SK-N-SH (cell line): ENCODE data around the gene DCP1B. TPM values are rescaled to one million over a fixed set of nuclear protein-coding genes. Genes with fewer than 3 reads are reported as not detected.

ENCODE experiments used
- CTCF ChIA-PET: fragments of 300-600, 350-600 bp; formaldehyde crosslinking; extraction: SDS; loops from one replicate; lab custom pipeline; 2021; lab: Yijun Ruan, JAX
- POLR2A ChIA-PET: fragments of 350-600 bp; sonication (Branson Sonifier 250); formaldehyde crosslinking; extraction: SDS; loops from one replicate; lab custom pipeline; 2020; ENCODE audit warnings: antibody characterized with exemption, inconsistent platforms; lab: Yijun Ruan, JAX
- DNase-seq: peaks from one replicate; pipeline ENCODE4 v3.0.0; 2012
- H2AFZ ChIP-seq: fragments of 200-600 bp; sonication (generic); 2 replicates; pipeline ENCODE4 v1.8.1; 2016; ENCODE audit warnings: antibody characterized with exemption, mild to moderate bottlenecking, low read depth
- H3F3A ChIP-seq: fragments of 200-600 bp; sonication (generic); replicated peaks from 2 replicates; pipeline ENCODE3; 2016; ENCODE audit warnings: antibody characterized with exemption, mild to moderate bottlenecking; ENCODE audit not compliant: insufficient read depth
- H3K27ac ChIP-seq, 2 experiments: fragments of 200-500 bp in 1 of 2; fragments of 200-600 bp in 1 of 2; sonication (Bioruptor generic) in 1 of 2; sonication (generic), shearing (Covaris generic) in 1 of 2; 2 replicates each; pipeline versions ENCODE4 v1.5.1 to v1.6.1; 2014 to 2016; ENCODE audit warnings: low read depth in 2 of 2, inconsistent platforms in 1 of 2, low read length in 1 of 2, mild to moderate bottlenecking in 1 of 2, mixed read lengths in 1 of 2
- H3K27me3 ChIP-seq: fragments of 200-600 bp; sonication (generic), shearing (Covaris generic); 2 replicates; pipeline ENCODE4 v1.6.1; 2016; ENCODE audit warnings: mixed run types; ENCODE audit not compliant: insufficient read depth
- H3K36me3 ChIP-seq, 2 experiments: fragments of 200-500 bp in 1 of 2; fragments of 200-600 bp in 1 of 2; sonication (Bioruptor generic) in 1 of 2; sonication (generic) in 1 of 2; replicated peaks in 1 of 2; 2 replicates each; pipeline versions ENCODE3 to v1.5.1; 2014 to 2016; ENCODE audit warnings: low read length in 1 of 2, mild to moderate bottlenecking in 1 of 2; ENCODE audit not compliant: insufficient read depth in 2 of 2, control insufficient read depth in 1 of 2
- H3K4me1 ChIP-seq, 2 experiments: fragments of 200-500 bp in 1 of 2; fragments of 200-600 bp in 1 of 2; sonication (Bioruptor generic) in 1 of 2; sonication (generic), shearing (Covaris generic) in 1 of 2; 2 replicates each; pipeline versions ENCODE4 v1.5.1 to v1.6.1; 2014 to 2016; ENCODE audit warnings: low read depth in 1 of 2, low read length in 1 of 2, mixed run types in 1 of 2; ENCODE audit not compliant: insufficient read depth in 2 of 2, control insufficient read depth in 1 of 2
- H3K4me2 ChIP-seq: fragments of 200-600 bp; sonication (generic), shearing (Covaris generic); 2 replicates; pipeline ENCODE4 v1.6.1; 2017; ENCODE audit warnings: mixed run types
- H3K4me3 ChIP-seq, 2 experiments: fragments of 200-500 bp in 1 of 2; fragments of 200-600 bp in 1 of 2; sonication (Bioruptor generic) in 1 of 2; sonication (generic), shearing (Covaris generic) in 1 of 2; 2 replicates each; pipeline versions ENCODE4 v1.5.1 to v1.8.1; 2014 to 2016; ENCODE audit warnings: low read depth in 2 of 2, inconsistent platforms in 1 of 2, low read length in 1 of 2, mild to moderate bottlenecking in 1 of 2, mixed read lengths in 1 of 2, moderate library complexity in 1 of 2
- H3K79me2 ChIP-seq: fragments of 200-600 bp; sonication (generic); 2 replicates; pipeline ENCODE4 v1.8.1; 2017; ENCODE audit warnings: mild to moderate bottlenecking; ENCODE audit not compliant: insufficient read depth
- H3K9ac ChIP-seq: fragments of 200-600 bp; sonication (generic); 2 replicates; pipeline ENCODE4 v1.6.1; 2017; ENCODE audit warnings: mixed run types
- H3K9me2 ChIP-seq: fragments of 200-600 bp; sonication (generic); 2 replicates; pipeline ENCODE4 v1.6.1; 2017; ENCODE audit warnings: mixed run types
- H3K9me3 ChIP-seq: fragments of 200-600 bp; sonication (generic); 2 replicates; pipeline ENCODE4 v1.6.1; 2017; ENCODE audit warnings: mixed run types, mild to moderate bottlenecking, moderate library complexity
- H4K20me1 ChIP-seq: fragments of 200-600 bp; sonication (generic); 2 replicates; pipeline ENCODE4 v1.6.1; 2017; ENCODE audit warnings: mild to moderate bottlenecking, mixed run types; ENCODE audit not compliant: insufficient read depth
- CHD2 ChIP-seq: fragments of 150-350 bp; IDR thresholded peaks from 2 replicates; pipeline ENCODE4 v1.6.1; 2018; ENCODE audit warnings: low read length; ENCODE audit not compliant: partially characterized antibody
- EP300 ChIP-seq, 2 experiments: IDR thresholded peaks; 2 replicates each; pipeline versions ENCODE4 v1.4.0 to v1.6.1; 2012; ENCODE audit warnings: borderline replicate concordance in 1 of 2, low read depth in 1 of 2, low read length in 1 of 2
- EZH2phosphoT487 ChIP-seq: fragments of 200-600 bp; sonication (generic); IDR thresholded peaks from 2 replicates; pipeline ENCODE4 v1.6.1; 2017; ENCODE audit warnings: low read depth, mixed run types, mild to moderate bottlenecking, antibody characterized with exemption, moderate library complexity, borderline replicate concordance
- FOXJ3 ChIP-seq: sonication (generic); formaldehyde crosslinking; IDR thresholded peaks from 2 replicates; pipeline ENCODE4 v1.5.1; 2020; ENCODE audit warnings: mild to moderate bottlenecking, missing genetic modification reagents
- NFIC ChIP-seq: IDR thresholded peaks from 2 replicates; pipeline ENCODE4 v1.4.0; 2012; ENCODE audit warnings: borderline replicate concordance
- SMC3 ChIP-seq: IDR thresholded peaks from 2 replicates; pipeline ENCODE4 v1.6.1; 2012; ENCODE audit warnings: low read depth, low read length, improper control_type of control experiment
- TAF1 ChIP-seq: IDR thresholded peaks from 2 replicates; pipeline ENCODE4 v1.6.1; 2012; ENCODE audit warnings: low read depth, mild to moderate bottlenecking, low read length, moderate library complexity, borderline replicate concordance
- YY1 ChIP-seq: IDR thresholded peaks from 2 replicates; pipeline ENCODE4 v1.4.0; 2012; ENCODE audit warnings: low read depth, mild to moderate bottlenecking
- WGBS: methylation state at CpG from one replicate; pipeline ENCODE4 v1.1.6; 2017; ENCODE audit warnings: low lambda C conversion rate; 5-methylcytosine and 5-hydroxymethylcytosine counted together
- polyA plus RNA-seq, 3 experiments: library from polyadenylated mRNA; depleted of rRNA; stranded (reverse); fragments of >200 nt; gene quantifications; 2 replicates each; pipeline ENCODE4 v1.2.3, GENCODE V29; 2012
- TF ChIP-seq, protein P1 (sequence below): IDR thresholded peaks from 2 replicates; pipeline ENCODE4 v1.4.0; 2012; ENCODE audit warnings: low read depth, borderline replicate concordance
- TF ChIP-seq, protein P2 (sequence below): fragments of 200-600 bp; sonication (generic); IDR thresholded peaks from 2 replicates; pipeline ENCODE4 v1.6.1; 2017; ENCODE audit warnings: antibody characterized with exemption, mild to moderate bottlenecking, moderate library complexity
- TF ChIP-seq, protein P3 (sequence below): fragments of 150-350 bp; IDR thresholded peaks from 2 replicates; pipeline ENCODE4 v1.6.1; 2017; ENCODE audit warnings: antibody characterized with exemption, low read length, low read depth, borderline replicate concordance

Gene DCP1B
- polyA plus RNA-seq, 1 of the 3 experiments (the other 2 are of a cell fraction) = 18.8 TPM

DNA sequence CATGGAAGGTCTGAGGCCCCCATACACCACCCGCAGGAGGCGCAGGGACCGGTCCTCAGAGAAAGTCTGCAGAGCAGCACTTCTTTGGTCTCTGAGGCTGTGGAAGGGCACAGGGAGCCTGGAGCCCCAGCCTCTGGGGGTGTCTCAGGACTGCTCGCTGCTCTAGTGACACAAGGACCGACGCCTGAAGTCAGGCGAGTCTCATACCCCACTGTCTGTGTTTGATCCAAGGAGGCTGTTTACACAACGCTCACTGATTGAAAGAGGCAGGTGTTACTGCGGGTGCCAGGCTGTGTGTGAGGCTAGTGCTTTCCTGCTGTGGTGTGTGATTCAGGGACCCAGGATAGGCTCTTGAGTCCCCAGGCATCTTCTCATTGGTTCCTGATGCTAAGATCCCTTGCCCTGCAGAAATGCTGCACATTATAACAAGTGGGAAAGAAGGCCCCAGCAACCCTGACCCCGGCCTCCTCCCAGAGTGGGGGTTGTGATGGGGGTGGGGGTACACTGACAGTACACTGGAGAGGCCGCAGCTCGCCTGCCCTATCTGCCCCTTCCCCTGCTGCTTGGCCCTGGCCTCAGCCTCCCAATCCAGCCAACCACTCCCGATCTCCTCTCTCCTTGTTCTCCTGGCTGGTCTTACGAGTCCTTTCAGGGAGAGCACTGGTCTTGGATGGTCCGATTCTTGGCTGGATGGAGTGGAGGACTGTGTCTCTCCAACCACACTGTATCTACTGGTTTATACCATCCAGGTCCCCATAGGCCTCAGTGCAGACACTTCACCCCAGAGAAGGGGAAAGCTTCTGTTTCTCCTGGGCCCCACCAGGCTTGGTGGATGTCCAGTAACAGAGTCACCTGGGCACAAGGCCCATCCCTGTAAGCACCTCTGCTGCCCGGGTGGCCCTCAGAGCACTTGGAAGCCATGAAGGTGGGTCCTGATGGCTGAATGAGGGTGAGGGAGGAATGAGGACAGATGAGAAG is 92.4 kb downstream of the DCP1B start:
- no peaks in the 10 kb centered on the region for H3K27me3 ChIP-seq
- H3F3A ChIP-seq = no peaks in the 10 kb centered on the region
- no peak for TF ChIP-seq EP300 (IDR thresholded peaks at IDR 0.05; ENCODE audit: borderline replicate concordance in 1 of 2, low read depth in 1 of 2, low read length in 1 of 2)
- TF ChIP-seq EZH2phosphoT487 = no peak
- TF ChIP-seq YY1 = no peak
- TF ChIP-seq TAF1 = no peak
- TF ChIP-seq, protein P1, sequence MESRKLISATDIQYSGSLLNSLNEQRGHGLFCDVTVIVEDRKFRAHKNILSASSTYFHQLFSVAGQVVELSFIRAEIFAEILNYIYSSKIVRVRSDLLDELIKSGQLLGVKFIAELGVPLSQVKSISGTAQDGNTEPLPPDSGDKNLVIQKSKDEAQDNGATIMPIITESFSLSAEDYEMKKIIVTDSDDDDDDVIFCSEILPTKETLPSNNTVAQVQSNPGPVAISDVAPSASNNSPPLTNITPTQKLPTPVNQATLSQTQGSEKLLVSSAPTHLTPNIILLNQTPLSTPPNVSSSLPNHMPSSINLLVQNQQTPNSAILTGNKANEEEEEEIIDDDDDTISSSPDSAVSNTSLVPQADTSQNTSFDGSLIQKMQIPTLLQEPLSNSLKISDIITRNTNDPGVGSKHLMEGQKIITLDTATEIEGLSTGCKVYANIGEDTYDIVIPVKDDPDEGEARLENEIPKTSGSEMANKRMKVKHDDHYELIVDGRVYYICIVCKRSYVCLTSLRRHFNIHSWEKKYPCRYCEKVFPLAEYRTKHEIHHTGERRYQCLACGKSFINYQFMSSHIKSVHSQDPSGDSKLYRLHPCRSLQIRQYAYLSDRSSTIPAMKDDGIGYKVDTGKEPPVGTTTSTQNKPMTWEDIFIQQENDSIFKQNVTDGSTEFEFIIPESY = no peak
- no peak for TF ChIP-seq CHD2
- TF ChIP-seq, all 33 proteins: peak for 0
- POLR2A ChIA-PET = no interaction called here
- Histone ChIP-seq H3K4me3 (no peak overlapping the region), H3K36me3 (no peaks in the 10 kb centered on the region), H3K27ac (no peak overlapping the region), H3K9me2 (no peaks in the 10 kb centered on the region), H3K79me2 (no peaks in the 10 kb centered on the region), H3K9me3 (no peaks in the 10 kb centered on the region), H2AFZ (no peak overlapping the region), H3K4me2 (no peak overlapping the region), H4K20me1 (no peaks in the 10 kb centered on the region), H3K4me1 (peaks cover 0 to 3% of the 10 kb centered on the region in 2 experiments; a peak in 1 of 4 replicates), H3K9ac (no peak overlapping the region)
- DNase-seq = peak; percentile 16
- CTCF ChIA-PET = interaction anchor here (3.2 kb wide), 1 partner anchor 28 kb away, joined by 11 read pairs; no protein-coding TSS in a partner anchor
- WGBS = 85% methylated on average over 16 of the region's 16 CpGs

DNA sequence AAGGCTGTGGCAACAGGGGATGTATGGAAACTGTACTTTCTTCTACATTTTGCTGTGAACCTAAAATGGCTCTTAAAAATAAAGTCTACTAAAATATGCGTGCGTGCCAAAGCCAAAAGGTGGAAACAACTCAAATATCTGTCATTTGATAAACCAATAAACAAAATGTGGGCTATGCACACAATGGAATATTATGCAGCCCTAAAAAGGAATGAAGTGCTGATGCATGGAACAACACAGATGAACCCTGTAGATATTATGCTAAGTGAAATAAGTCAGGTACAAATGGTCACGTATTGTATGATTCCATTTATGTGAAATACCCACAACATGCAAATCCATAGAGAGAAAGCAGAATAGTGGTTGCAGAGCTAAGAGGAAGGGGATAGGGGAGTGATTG is 93.8 kb downstream of the DCP1B start:
- Histone ChIP-seq H3K36me3 (no peaks in the 10 kb centered on the region), H3F3A (no peaks in the 10 kb centered on the region), H3K9me2 (no peaks in the 10 kb centered on the region), H3K79me2 (no peaks in the 10 kb centered on the region), H4K20me1 (no peaks in the 10 kb centered on the region), H3K9ac (no peak overlapping the region), H3K4me2 (no peak overlapping the region), H3K27me3 (no peaks in the 10 kb centered on the region), H3K9me3 (0 out of 2 replicates have a peak, but pooled peaks cover 3% of the 10 kb centered on the region), H2AFZ (no peak overlapping the region), H3K4me3 (no peak overlapping the region), H3K4me1 (no peaks in the 10 kb centered on the region; a peak in 1 of 4 replicates), H3K27ac (no peak overlapping the region)
- TF ChIP-seq FOXJ3 (CRISPR knock-in tag) (no peak), SMC3 (no peak), CHD2 (no peak), EZH2phosphoT487 (no peak), TAF1 (no peak), EP300 (IDR thresholded peaks at IDR 0.05; ENCODE audit: borderline replicate concordance in 1 of 2, low read depth in 1 of 2, low read length in 1 of 2) (no peak), NFIC (no peak)
- TF ChIP-seq, protein P2, sequence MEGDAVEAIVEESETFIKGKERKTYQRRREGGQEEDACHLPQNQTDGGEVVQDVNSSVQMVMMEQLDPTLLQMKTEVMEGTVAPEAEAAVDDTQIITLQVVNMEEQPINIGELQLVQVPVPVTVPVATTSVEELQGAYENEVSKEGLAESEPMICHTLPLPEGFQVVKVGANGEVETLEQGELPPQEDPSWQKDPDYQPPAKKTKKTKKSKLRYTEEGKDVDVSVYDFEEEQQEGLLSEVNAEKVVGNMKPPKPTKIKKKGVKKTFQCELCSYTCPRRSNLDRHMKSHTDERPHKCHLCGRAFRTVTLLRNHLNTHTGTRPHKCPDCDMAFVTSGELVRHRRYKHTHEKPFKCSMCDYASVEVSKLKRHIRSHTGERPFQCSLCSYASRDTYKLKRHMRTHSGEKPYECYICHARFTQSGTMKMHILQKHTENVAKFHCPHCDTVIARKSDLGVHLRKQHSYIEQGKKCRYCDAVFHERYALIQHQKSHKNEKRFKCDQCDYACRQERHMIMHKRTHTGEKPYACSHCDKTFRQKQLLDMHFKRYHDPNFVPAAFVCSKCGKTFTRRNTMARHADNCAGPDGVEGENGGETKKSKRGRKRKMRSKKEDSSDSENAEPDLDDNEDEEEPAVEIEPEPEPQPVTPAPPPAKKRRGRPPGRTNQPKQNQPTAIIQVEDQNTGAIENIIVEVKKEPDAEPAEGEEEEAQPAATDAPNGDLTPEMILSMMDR = no peak
- TF ChIP-seq, protein P3, sequence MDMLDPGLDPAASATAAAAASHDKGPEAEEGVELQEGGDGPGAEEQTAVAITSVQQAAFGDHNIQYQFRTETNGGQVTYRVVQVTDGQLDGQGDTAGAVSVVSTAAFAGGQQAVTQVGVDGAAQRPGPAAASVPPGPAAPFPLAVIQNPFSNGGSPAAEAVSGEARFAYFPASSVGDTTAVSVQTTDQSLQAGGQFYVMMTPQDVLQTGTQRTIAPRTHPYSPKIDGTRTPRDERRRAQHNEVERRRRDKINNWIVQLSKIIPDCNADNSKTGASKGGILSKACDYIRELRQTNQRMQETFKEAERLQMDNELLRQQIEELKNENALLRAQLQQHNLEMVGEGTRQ = no peak
- POLR2A ChIA-PET = no interaction called here
- no peak for DNase-seq
- CTCF ChIA-PET = no interaction called here
- 51% methylated on average over 3 of the region's 3 CpGs for WGBS
